Stimulated activated CD4-positive, alpha-beta T cell treated with anti-CD3 and anti-CD28 coated beads, Interleukin-4, amount 100 ng/mL, for 48 hours (primary cell): ENCODE measurements around the gene PRPF19.

ENCODE experiments used
- DNase-seq, 2 donors: peaks; one replicate each; pipeline ENCODE4 v3.0.0-alpha.2; 2020; ENCODE audit warnings: low read depth in 2 of 2

Gene PRPF19

DNA sequence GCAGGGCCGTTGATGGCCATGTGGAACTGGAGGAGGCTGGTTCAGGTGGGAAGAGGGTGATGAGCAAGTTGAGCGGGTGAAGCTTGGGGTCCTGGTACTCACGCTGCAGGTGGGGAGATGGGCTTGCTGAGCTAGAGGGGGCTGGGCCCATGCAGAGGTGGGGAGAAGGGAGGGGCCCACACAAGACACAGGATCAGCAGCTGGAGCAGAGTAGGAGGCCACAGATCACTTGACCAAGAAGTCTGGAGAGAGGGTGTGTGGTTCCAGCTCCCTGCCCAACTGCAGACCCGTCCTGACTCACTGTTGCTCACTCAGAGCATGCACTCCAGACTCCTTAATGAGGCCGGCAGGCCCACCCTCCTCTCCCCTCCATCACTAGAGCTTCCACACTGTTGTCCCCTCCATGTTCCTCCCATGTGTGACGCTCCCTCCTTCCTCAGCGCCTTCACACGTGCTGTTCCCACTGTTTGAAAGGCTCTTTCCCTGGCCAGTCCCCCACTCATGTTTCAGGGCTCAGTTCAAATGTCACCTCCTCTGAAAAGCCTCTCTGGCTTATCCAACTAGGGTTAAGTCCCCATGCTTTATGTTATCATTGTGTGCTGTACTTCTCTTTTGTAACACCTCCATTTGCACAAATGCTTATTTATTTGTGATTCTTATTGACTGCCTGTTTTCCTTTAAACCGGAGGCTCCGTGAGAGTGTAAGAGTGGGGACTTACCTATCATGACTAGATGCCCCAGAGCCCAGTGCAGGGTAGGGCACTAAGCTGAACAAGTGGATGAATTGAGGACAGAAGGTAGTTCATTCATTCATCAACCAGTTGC, 62.1 kb downstream of the PRPF19 start:
- DNase-seq, result no peak

DNA sequence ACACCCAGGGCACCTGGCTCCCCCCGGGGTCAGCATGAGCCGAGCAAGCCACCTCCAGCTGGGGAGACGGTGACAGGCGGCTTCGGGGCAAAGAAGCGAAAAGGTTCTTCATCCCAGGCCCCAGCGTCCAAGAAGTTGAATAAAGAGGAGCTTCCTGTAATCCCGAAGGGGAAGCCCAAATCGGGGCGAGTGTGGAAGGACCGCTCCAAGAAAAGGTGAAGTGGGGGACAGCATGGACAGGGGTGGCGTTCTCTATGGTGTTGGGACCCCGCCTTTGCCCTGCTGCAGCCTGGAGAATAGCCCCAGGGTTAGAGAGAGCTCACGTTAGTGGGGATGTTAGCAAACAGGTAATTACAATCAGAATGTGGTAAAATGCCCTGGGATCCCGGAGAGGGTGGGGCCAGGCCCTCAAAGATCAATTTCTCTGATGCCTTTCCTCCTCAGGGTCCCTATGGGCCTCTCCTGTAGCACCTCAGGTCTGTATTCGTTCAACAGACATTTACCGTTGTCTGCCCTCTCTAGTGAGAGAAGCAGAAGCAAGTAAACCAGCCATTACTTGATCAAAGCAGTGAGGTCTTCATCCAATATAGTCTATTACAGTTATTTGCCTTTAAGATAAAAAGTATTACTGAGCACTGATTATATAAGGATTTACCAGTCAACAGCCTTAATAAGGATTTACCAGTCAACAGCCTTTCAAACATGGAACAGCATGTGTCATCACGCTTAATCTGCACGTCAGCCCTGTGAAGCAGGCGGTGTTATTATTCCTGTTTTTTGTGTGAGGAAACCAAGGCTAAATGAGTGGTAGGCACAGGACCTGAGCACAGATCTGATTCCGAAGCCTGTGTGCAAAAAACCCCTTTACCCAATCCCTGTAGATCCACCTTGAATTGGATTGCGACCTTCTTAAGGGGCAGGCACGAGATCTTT, 63.5 kb downstream of the PRPF19 start:
- DNase-seq, result no peak

GRCh38 chr11:60841797-60842667, 64.4 kb downstream of the PRPF19 start, which contains the start of gene CCDC86:
CCDC86 (plus strand) TSS chr11:60842113; CDS start chr11:60842125, 12 bp downstream.
- DNase-seq, result peak; percentile 97 to 99
